Measurements from ENCODE around the gene MIER3.
A peak's percentile ranks its signal among the peaks of the same experiment; 100 is the strongest.

Gene MIER3

GRCh38 chr5:56876327-56876726, 75.6 kb downstream of the MIER3 start:
- Histone ChIP-seq H3K27me3 (ENCODE audit: insufficient read depth, poor library complexity, severe bottlenecking) (no peaks in the 10 kb centered on the region), H3K27ac (replicated peaks) (no peak overlapping the region), H3K4me3 (replicated peaks; ENCODE audit: insufficient read depth, low read length) (no peak overlapping the region)
- TF ChIP-seq, protein P1, sequence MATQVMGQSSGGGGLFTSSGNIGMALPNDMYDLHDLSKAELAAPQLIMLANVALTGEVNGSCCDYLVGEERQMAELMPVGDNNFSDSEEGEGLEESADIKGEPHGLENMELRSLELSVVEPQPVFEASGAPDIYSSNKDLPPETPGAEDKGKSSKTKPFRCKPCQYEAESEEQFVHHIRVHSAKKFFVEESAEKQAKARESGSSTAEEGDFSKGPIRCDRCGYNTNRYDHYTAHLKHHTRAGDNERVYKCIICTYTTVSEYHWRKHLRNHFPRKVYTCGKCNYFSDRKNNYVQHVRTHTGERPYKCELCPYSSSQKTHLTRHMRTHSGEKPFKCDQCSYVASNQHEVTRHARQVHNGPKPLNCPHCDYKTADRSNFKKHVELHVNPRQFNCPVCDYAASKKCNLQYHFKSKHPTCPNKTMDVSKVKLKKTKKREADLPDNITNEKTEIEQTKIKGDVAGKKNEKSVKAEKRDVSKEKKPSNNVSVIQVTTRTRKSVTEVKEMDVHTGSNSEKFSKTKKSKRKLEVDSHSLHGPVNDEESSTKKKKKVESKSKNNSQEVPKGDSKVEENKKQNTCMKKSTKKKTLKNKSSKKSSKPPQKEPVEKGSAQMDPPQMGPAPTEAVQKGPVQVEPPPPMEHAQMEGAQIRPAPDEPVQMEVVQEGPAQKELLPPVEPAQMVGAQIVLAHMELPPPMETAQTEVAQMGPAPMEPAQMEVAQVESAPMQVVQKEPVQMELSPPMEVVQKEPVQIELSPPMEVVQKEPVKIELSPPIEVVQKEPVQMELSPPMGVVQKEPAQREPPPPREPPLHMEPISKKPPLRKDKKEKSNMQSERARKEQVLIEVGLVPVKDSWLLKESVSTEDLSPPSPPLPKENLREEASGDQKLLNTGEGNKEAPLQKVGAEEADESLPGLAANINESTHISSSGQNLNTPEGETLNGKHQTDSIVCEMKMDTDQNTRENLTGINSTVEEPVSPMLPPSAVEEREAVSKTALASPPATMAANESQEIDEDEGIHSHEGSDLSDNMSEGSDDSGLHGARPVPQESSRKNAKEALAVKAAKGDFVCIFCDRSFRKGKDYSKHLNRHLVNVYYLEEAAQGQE (IDR thresholded peaks at IDR 0.05; ENCODE audit: insufficient replicate concordance, low read depth): no peak
- TF ChIP-seq GABPA (IDR thresholded peaks at IDR 0.05; ENCODE audit: low read depth) (no peak), POLR2AphosphoS5 (IDR thresholded peaks at IDR 0.05; ENCODE audit: low read depth) (no peak), SPI1 (IDR thresholded peaks at IDR 0.05; ENCODE audit: borderline replicate concordance, low read depth) (no peak), CTCF (IDR thresholded peaks at IDR 0.05; ENCODE audit: insufficient read depth, low read length) (no peak)
- DNase-seq (ENCODE audit: low read depth in 1 of 2, low spot score in 1 of 2): peak in 1 of 2 experiments; percentile 7

- no peaks in the 10 kb centered on the region for H3K27me3 ChIP-seq (ENCODE audit: insufficient read depth, poor library complexity, severe bottlenecking)
- H3K4me3 ChIP-seq (replicated peaks; ENCODE audit: insufficient read depth, low read length): no peak overlapping the region
- no peak for DNase-seq (ENCODE audit: low read depth in 1 of 2, low spot score in 1 of 2)
- H3K27ac ChIP-seq (replicated peaks): no peak overlapping the region
- TF ChIP-seq, protein P1 (IDR thresholded peaks at IDR 0.05; ENCODE audit: insufficient replicate concordance, low read depth): no peak
- TF ChIP-seq GABPA (IDR thresholded peaks at IDR 0.05; ENCODE audit: low read depth) (no peak), POLR2AphosphoS5 (IDR thresholded peaks at IDR 0.05; ENCODE audit: low read depth) (no peak), SPI1 (IDR thresholded peaks at IDR 0.05; ENCODE audit: borderline replicate concordance, low read depth) (no peak)
Measured at GRCh38 chr5:56873056-56873455, 78.9 kb downstream of the MIER3 start.

GRCh38 chr5:56871777-56872176, 80.1 kb downstream of the MIER3 start:
- Histone ChIP-seq H3K4me3 (replicated peaks; ENCODE audit: insufficient read depth, low read length) (no peak overlapping the region), H3K27me3 (ENCODE audit: insufficient read depth, poor library complexity, severe bottlenecking) (no peaks in the 10 kb centered on the region), H3K27ac (replicated peaks) (no peak overlapping the region)
- DNase-seq (ENCODE audit: low read depth in 1 of 2, low spot score in 1 of 2): no peak
- TF ChIP-seq SPI1 (IDR thresholded peaks at IDR 0.05; ENCODE audit: borderline replicate concordance, low read depth): no peak
- no peak for TF ChIP-seq POLR2AphosphoS5 (IDR thresholded peaks at IDR 0.05; ENCODE audit: low read depth)
- TF ChIP-seq, protein P1 (IDR thresholded peaks at IDR 0.05; ENCODE audit: insufficient replicate concordance, low read depth): no peak
- TF ChIP-seq GABPA (IDR thresholded peaks at IDR 0.05; ENCODE audit: low read depth): no peak
- no peak for TF ChIP-seq CTCF (IDR thresholded peaks at IDR 0.05; ENCODE audit: insufficient read depth, low read length)

Data from HL-60 (cell line).